Measurements from ENCODE around the gene OPN1SW. TPM values are rescaled to one million over a fixed set of nuclear protein-coding genes. Genes with fewer than 3 reads are reported as not detected.

The OPN1SW gene
- not detected for total RNA-seq
- long read RNA-seq = 0 reads

GRCh38 chr7:128775744-128776474 lies at the start of gene OPN1SW:
TSS of gene OPN1SW (minus strand) at chr7:128775794. CDS start at chr7:128775781, 13 bp downstream.
- ATAC-seq (no peak), DNase-seq (no peak)

GRCh38 chr7:128821724-128822123 lies 46.1 kb upstream of the OPN1SW start:
- intact Hi-C loops (cut with DNase I) = loop anchor here in 1 of 2 donors (5.0 kb wide), 1 partner anchor 34 kb away; no protein-coding TSS in a partner anchor
- no peak for DNase-seq
- ATAC-seq = peak in 1 of 2 donors; percentile 13

More at GRCh38 chr7:128775744-128776474, at the start of gene OPN1SW:
- intact Hi-C loops (cut with DNase I) = no loop called here

GRCh38 chr7:128818694-128819093 lies 43.1 kb upstream of the OPN1SW start:
- DNase-seq (no peak), ATAC-seq (no peak)
- intact Hi-C loops (cut with DNase I) = no loop called here

- intact Hi-C loops (cut with DNase I) = no loop called here
- DNase-seq = no peak
- peak in 1 of 2 donors; percentile 24 for ATAC-seq
These were observed 39.8 kb upstream of the OPN1SW start for GRCh38 chr7:128815289-128815942.

- DNase-seq = no peak
- intact Hi-C loops (cut with DNase I) = no loop called here
- no peak for ATAC-seq
These were observed 38.9 kb upstream of the OPN1SW start for GRCh38 chr7:128814499-128814898.

GRCh38 chr7:128812514-128813168 lies 37.0 kb upstream of the OPN1SW start:
- intact Hi-C loops (cut with DNase I) = no loop called here
- peak; percentile 62 for DNase-seq

GRCh38 chr7:128811631-128812430 lies 36.2 kb upstream of the OPN1SW start:
- intact Hi-C loops (cut with DNase I) = no loop called here
- DNase-seq (no peak), ATAC-seq (no peak)

More at GRCh38 chr7:128812514-128813168, 37.0 kb upstream of the OPN1SW start:
- peak; percentile 41 to 69 for ATAC-seq

GRCh38 chr7:128810997-128811396 lies 35.4 kb upstream of the OPN1SW start:
- ATAC-seq (no peak), DNase-seq (no peak)
- intact Hi-C loops (cut with DNase I) = no loop called here

GRCh38 chr7:128810473-128810872 lies 34.9 kb upstream of the OPN1SW start:
- no peak for ATAC-seq
- intact Hi-C loops (cut with DNase I) = no loop called here
- DNase-seq = no peak

GRCh38 chr7:128809363-128809762 lies 33.8 kb upstream of the OPN1SW start:
- DNase-seq = no peak
- intact Hi-C loops (cut with DNase I) = no loop called here
- ATAC-seq = no peak

GRCh38 chr7:128807191-128807590 lies 31.6 kb upstream of the OPN1SW start:
- no peak for DNase-seq
- ATAC-seq = no peak
- intact Hi-C loops (cut with DNase I) = no loop called here

GRCh38 chr7:128805225-128805624 lies 29.6 kb upstream of the OPN1SW start:
- ATAC-seq (no peak), DNase-seq (no peak)
- intact Hi-C loops (cut with DNase I) = no loop called here

GRCh38 chr7:128804484-128804883 lies 28.9 kb upstream of the OPN1SW start:
- DNase-seq (no peak), ATAC-seq (no peak)
- intact Hi-C loops (cut with DNase I) = no loop called here

- DNase-seq = no peak
- intact Hi-C loops (cut with DNase I) = no loop called here
- ATAC-seq = no peak
These were observed 26.2 kb upstream of the OPN1SW start for GRCh38 chr7:128801667-128802418.

GRCh38 chr7:128801003-128801402 lies 25.4 kb upstream of the OPN1SW start:
- no peak for DNase-seq
- intact Hi-C loops (cut with DNase I) = no loop called here
- ATAC-seq = no peak

GRCh38 chr7:128800567-128800966 lies 25.0 kb upstream of the OPN1SW start:
- DNase-seq = no peak
- intact Hi-C loops (cut with DNase I) = no loop called here
- ATAC-seq = no peak

GRCh38 chr7:128799451-128799850 lies 23.9 kb upstream of the OPN1SW start:
- ATAC-seq (no peak), DNase-seq (no peak)
- intact Hi-C loops (cut with DNase I) = no loop called here

GRCh38 chr7:128796327-128796726 lies 20.7 kb upstream of the OPN1SW start:
- intact Hi-C loops (cut with DNase I) = no loop called here
- DNase-seq (no peak), ATAC-seq (no peak)

- ATAC-seq = no peak
- no peak for DNase-seq
- intact Hi-C loops (cut with DNase I) = no loop called here
These were observed 19.5 kb upstream of the OPN1SW start for GRCh38 chr7:128795129-128795528.
